ENCODE data around the gene FAM20C.

DNA sequence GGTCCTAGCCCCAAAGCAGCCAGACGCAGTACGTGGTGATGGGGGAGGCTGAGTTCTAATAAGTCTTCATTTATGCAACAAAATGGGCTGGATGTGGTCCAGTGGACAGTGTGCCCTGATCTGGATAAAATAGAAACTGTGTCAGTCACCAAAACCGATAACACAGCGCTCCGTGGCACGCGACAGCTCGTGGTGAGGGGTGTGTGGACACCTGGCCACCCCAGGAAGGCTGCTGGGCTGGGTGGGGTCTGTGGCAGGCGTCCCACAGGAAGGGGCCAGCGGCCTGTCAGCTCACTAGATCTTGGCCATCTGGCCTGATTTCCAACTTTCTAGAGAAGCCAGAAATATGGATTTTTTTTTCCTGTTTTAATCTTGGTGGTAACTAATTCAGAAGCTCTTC lies 17.0 kb downstream of the FAM20C start:
- TF ChIP-seq, protein P1, sequence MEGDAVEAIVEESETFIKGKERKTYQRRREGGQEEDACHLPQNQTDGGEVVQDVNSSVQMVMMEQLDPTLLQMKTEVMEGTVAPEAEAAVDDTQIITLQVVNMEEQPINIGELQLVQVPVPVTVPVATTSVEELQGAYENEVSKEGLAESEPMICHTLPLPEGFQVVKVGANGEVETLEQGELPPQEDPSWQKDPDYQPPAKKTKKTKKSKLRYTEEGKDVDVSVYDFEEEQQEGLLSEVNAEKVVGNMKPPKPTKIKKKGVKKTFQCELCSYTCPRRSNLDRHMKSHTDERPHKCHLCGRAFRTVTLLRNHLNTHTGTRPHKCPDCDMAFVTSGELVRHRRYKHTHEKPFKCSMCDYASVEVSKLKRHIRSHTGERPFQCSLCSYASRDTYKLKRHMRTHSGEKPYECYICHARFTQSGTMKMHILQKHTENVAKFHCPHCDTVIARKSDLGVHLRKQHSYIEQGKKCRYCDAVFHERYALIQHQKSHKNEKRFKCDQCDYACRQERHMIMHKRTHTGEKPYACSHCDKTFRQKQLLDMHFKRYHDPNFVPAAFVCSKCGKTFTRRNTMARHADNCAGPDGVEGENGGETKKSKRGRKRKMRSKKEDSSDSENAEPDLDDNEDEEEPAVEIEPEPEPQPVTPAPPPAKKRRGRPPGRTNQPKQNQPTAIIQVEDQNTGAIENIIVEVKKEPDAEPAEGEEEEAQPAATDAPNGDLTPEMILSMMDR (IDR thresholded peaks at IDR 0.05), result no peak
- no peak for TF ChIP-seq POLR2A (IDR thresholded peaks at IDR 0.05; ENCODE audit: low read depth)
